ENCODE data around the gene SNX17. TPM values are rescaled to one million over a fixed set of nuclear protein-coding genes. Genes with fewer than 3 reads are reported as not detected.
"Not testable (repeated sequence)": the region's sequence is repeated elsewhere in the genome, so short reads cannot be mapped to it uniquely, and the experiment has no call there.

Gene SNX17
- total RNA-seq, 2 experiments from 2014 or later: 109 to 120 TPM

GRCh38 chr2:27412419-27413152 is 42.2 kb downstream of the SNX17 start:
- peaks cover 3% of the 10 kb centered on the region for H3K36me3 Mint-ChIP-seq (ENCODE audit: low read depth)
- H3K27ac Mint-ChIP-seq: no peak overlapping the region
- peaks cover 6% of the 10 kb centered on the region for H3K27me3 Mint-ChIP-seq
- DNase-seq: no peak
- no peak overlapping the region for H3K4me3 Mint-ChIP-seq
- peaks cover 19% of the 10 kb centered on the region for H3K4me1 Mint-ChIP-seq
- CTCF ChIA-PET: no interaction called here
- POLR2A ChIA-PET: interaction anchor here (0.7 kb wide), 1 partner anchor 179 kb away, joined by 12 read pairs; no protein-coding TSS in a partner anchor
- peaks cover 6% of the 10 kb centered on the region for H3K9me3 Mint-ChIP-seq

DNA sequence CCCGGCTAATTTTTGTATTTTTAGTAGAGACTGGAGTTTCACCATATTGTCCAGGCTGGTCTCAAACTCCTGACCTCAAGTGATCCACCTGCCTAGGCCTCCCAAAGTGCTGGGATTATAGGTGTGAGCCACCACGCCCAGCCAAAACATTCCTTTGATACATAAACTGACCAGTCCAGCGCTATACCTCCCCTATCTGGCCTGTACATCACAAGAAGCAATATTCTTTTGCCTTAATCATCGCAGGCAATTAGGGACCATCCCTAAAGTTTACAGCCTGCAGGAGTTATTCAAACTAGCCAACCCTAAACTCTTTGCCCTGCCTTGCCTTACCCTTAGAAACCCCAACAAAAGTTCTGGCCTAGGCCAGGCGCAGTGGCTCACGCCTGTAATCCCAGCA is 45.7 kb downstream of the SNX17 start:
- Mint-ChIP-seq H3K9me3 (peaks cover 2% of the 10 kb centered on the region), H3K27me3 (peaks cover 6% of the 10 kb centered on the region), H3K36me3 (ENCODE audit: low read depth) (no peaks in the 10 kb centered on the region), H3K4me3 (no peak overlapping the region), H3K4me1 (peaks cover 4% of the 10 kb centered on the region), H3K27ac (no peak overlapping the region)
- ChIA-PET POLR2A (no interaction called here), CTCF (interaction anchor here (1.0 kb wide), 1 partner anchor 12 kb away, joined by 3 read pairs; the partner anchor contains the start of gene NRBP1)
- DNase-seq: no peak

GRCh38 chr2:27420996-27421395 is 50.6 kb downstream of the SNX17 start:
- Mint-ChIP-seq H3K27me3 (peaks cover 5% of the 10 kb centered on the region), H3K4me1 (no peaks in the 10 kb centered on the region), H3K4me3 (no peak overlapping the region), H3K27ac (no peak overlapping the region), H3K36me3 (ENCODE audit: low read depth) (no peaks in the 10 kb centered on the region), H3K9me3 (no peaks in the 10 kb centered on the region)
- ChIA-PET POLR2A (no interaction called here), CTCF (interaction anchor here (1.8 kb wide), 1 partner anchor 262 kb away, joined by 4 read pairs; no protein-coding TSS in a partner anchor)
- DNase-seq: no peak

DNA sequence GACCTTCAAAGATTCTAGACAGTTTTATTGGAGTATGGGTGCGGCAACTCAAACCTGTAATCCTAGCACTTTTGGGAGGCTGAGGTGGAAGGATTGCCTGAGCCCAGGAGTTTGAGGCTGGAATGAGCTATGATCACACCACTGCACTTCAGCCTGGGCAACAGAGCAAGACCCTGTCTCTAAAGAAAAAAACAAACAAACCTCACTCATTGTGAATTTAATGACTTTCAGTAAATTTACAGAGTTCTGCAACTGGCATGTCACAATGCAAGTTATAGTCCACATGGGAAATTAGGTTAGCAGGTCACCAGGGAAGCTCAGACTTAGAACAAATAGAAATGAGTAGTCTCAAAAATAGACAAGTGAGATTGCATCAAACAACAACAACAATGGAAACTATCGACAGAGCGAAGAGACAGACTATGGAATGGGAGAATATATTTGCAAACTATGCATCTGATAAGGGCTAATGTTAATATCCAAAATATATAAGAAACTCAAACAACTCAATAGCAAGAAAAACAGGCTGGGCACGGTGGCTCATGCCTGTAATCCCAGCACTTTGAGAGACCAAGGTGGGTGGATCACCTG is 51.3 kb downstream of the SNX17 start:
- no peak overlapping the region for H3K27ac Mint-ChIP-seq
- H3K4me1 Mint-ChIP-seq: no peaks in the 10 kb centered on the region
- no peak for DNase-seq
- H3K27me3 Mint-ChIP-seq: peaks cover 5% of the 10 kb centered on the region
- H3K4me3 Mint-ChIP-seq: no peak overlapping the region
- CTCF ChIA-PET: interaction anchor here (1.8 kb wide), 1 partner anchor 262 kb away, joined by 4 read pairs; no protein-coding TSS in a partner anchor
- H3K9me3 Mint-ChIP-seq: no peaks in the 10 kb centered on the region
- H3K36me3 Mint-ChIP-seq (ENCODE audit: low read depth): no peaks in the 10 kb centered on the region
- POLR2A ChIA-PET: no interaction called here

GRCh38 chr2:27422958-27423357 is 52.5 kb downstream of the SNX17 start:
- Mint-ChIP-seq H3K4me1 (peaks cover 10% of the 10 kb centered on the region), H3K9me3 (no peaks in the 10 kb centered on the region), H3K27ac (no peak overlapping the region), H3K27me3 (peaks cover 5% of the 10 kb centered on the region), H3K36me3 (ENCODE audit: low read depth) (no peaks in the 10 kb centered on the region), H3K4me3 (no peak overlapping the region)
- POLR2A ChIA-PET: no interaction called here
- CTCF ChIA-PET: interaction anchor here (1.2 kb wide), 1 partner anchor 53 kb away, joined by 3 read pairs; the partner anchor contains the start of gene EIF2B4
- DNase-seq: no peak

- CTCF ChIA-PET; POLR2A ChIA-PET; H3K9me3 Mint-ChIP-seq; H3K4me3 Mint-ChIP-seq; H3K36me3 Mint-ChIP-seq (ENCODE audit: low read depth); H3K27me3 Mint-ChIP-seq; H3K27ac Mint-ChIP-seq; DNase-seq: not testable (repeated sequence)
- peaks cover 17% of the 10 kb centered on the region for H3K4me1 Mint-ChIP-seq
These were observed 54.6 kb downstream of the SNX17 start for GRCh38 chr2:27425039-27425438.

Other genes with a start within 250 kb of the SNX17 start
- gene ABHD1, start 246.8 kb upstream of the SNX17 start, total RNA-seq: under 1 TPM; 0.10 to 0.25 TPM
- gene PREB, start 236.0 kb upstream of the SNX17 start, total RNA-seq: 10 to 100 TPM; 60.0 to 65.3 TPM
- gene PRR30, start 231.2 kb upstream of the SNX17 start, total RNA-seq: not detected
- gene TCF23, start 221.6 kb upstream of the SNX17 start, total RNA-seq: not detected
- 10 to 100 TPM; 72.5 to 81.8 TPM for gene ATRAID, start 158.6 kb upstream of the SNX17 start, total RNA-seq
- 10 to 100 TPM; 34.2 to 39.2 TPM for gene SLC5A6, start 158.3 kb upstream of the SNX17 start, total RNA-seq
- 10 to 100 TPM; 63.7 to 66.1 TPM for gene CAD, start 153.2 kb upstream of the SNX17 start, total RNA-seq
- under 1 TPM; 0.23 to 0.45 TPM for gene SLC30A3, start 107.6 kb upstream of the SNX17 start, total RNA-seq
- not detected for gene DNAJC5G, start 95.2 kb upstream of the SNX17 start, total RNA-seq
- not detected for gene TRIM54, start 88.2 kb upstream of the SNX17 start, total RNA-seq
- 1 to 10 TPM; 2.3 to 2.8 TPM for gene UCN, start 62.2 kb upstream of the SNX17 start, total RNA-seq
- gene MPV17, start 47.5 kb upstream of the SNX17 start, total RNA-seq: 10 to 100 TPM; 80.8 to 83.6 TPM
- gene GTF3C2, start 13.9 kb upstream of the SNX17 start, total RNA-seq: 10 to 100 TPM; 54.3 to 59.0 TPM
- 10 to 100 TPM; 40.9 to 42.2 TPM for gene EIF2B4, start 278 bp upstream of the SNX17 start, total RNA-seq
- 10 to 100 TPM; 14.3 to 15.4 TPM for gene ZNF513, start 10.1 kb downstream of the SNX17 start, total RNA-seq
- 100 to 1,000 TPM; 109 TPM for gene PPM1G, start 39.0 kb downstream of the SNX17 start, total RNA-seq
- 10 to 100 TPM; 77.1 to 82.3 TPM for gene NRBP1, start 58.0 kb downstream of the SNX17 start, total RNA-seq
- 1 to 10 TPM; 7.1 to 8.3 TPM for gene KRTCAP3, start 71.8 kb downstream of the SNX17 start, total RNA-seq
- 1 to 10 TPM; 9.3 to 9.8 TPM for gene IFT172, start 119.1 kb downstream of the SNX17 start, total RNA-seq
- not detected for gene FNDC4, start 124.6 kb downstream of the SNX17 start, total RNA-seq
- not detected for gene GCKR, start 126.2 kb downstream of the SNX17 start, total RNA-seq
- gene ZNF512, start 212.4 kb downstream of the SNX17 start, total RNA-seq: 10 to 100 TPM; 42.3 to 51.5 TPM

Data from activated CD4-positive, alpha-beta T cell treated with anti-CD3 and anti-CD28 coated beads, Interleukin-2, amount 10 ng/mL, durations not matched to agents 7 days and 5 days (primary cell).